DND-41 (cell line): ENCODE measurements around the gene STOX1.

Experiments
- CTCF ChIP-seq: IDR thresholded peaks from 2 replicates; pipeline ENCODE4 v1.5.1; 2012; ENCODE audit warnings: borderline replicate concordance, low read length, moderate library complexity, mild to moderate bottlenecking; ENCODE audit not compliant: poor library complexity, severe bottlenecking; ENCODE audit errors: extremely low read depth
- EZH2 ChIP-seq: IDR thresholded peaks from 3 replicates; pipeline ENCODE4 v1.6.1; 2012; ENCODE audit warnings: borderline replicate concordance, low read depth, mild to moderate bottlenecking, moderate library complexity, low read length, inconsistent platforms; ENCODE audit not compliant: severe bottlenecking

- TF ChIP-seq CTCF (peak; percentile 34), EZH2 (no peak)
Observed at GRCh38 chr10:68792115-68792514, 35.2 kb upstream of the STOX1 start.
